Myocyte (in vitro differentiated cells): ENCODE results near the gene ZC3H18. TPM values are rescaled to one million over a fixed set of nuclear protein-coding genes. Genes with fewer than 3 reads are reported as not detected.
A peak's percentile ranks its signal among the peaks of the same experiment; 100 is the strongest.
"Not testable (repeated sequence)": the region's sequence is repeated elsewhere in the genome, so short reads cannot be mapped to it uniquely, and the experiment has no call there.

Source experiments
- DNase-seq: peaks from one replicate; pipeline ENCODE4 v3.0.0-alpha.2; 2012; ENCODE audit warnings: low read depth
- total RNA-seq: library from RNA; depleted of rRNA; stranded (reverse); fragments of >200 nt; gene quantifications from 2 replicates; pipeline ENCODE4 v1.2.3, GENCODE V29; 2014

The ZC3H18 gene
- total RNA-seq, 1 donor from 2014 or later, result 13.4 TPM

- DNase-seq, result no peak
Observed at GRCh38 chr16:88651989-88652761, 82.0 kb downstream of the ZC3H18 start.

- no peak for DNase-seq
Observed at GRCh38 chr16:88652762-88653063, 82.5 kb downstream of the ZC3H18 start.

- no peak for DNase-seq
Observed at GRCh38 chr16:88653101-88653500, 82.9 kb downstream of the ZC3H18 start.

- DNase-seq, result no peak
Observed at GRCh38 chr16:88653596-88654362, 83.6 kb downstream of the ZC3H18 start.

- DNase-seq, result no peak
Observed at GRCh38 chr16:88654363-88655052, 84.3 kb downstream of the ZC3H18 start.

GRCh38 chr16:88655053-88655732, 85.0 kb downstream of the ZC3H18 start:
- no peak for DNase-seq

- DNase-seq, result no peak
Observed at GRCh38 chr16:88655733-88656281, 85.6 kb downstream of the ZC3H18 start.

- no peak for DNase-seq
Observed at GRCh38 chr16:88656291-88656980, 86.2 kb downstream of the ZC3H18 start.

- DNase-seq, result no peak
Observed at GRCh38 chr16:88657371-88657770, 87.2 kb downstream of the ZC3H18 start.

GRCh38 chr16:88658714-88659113, 88.5 kb downstream of the ZC3H18 start:
- DNase-seq, result no peak

- no peak for DNase-seq
Observed at GRCh38 chr16:88659160-88659559, 89.0 kb downstream of the ZC3H18 start.

GRCh38 chr16:88661468-88661867, 91.3 kb downstream of the ZC3H18 start:
- no peak for DNase-seq

GRCh38 chr16:88662222-88662842, 92.1 kb downstream of the ZC3H18 start:
- no peak for DNase-seq

GRCh38 chr16:88662843-88663606, 92.8 kb downstream of the ZC3H18 start, which contains the start of gene MVD:
TSS of gene MVD (minus strand) at chr16:88663091. CDS start at chr16:88663080, 11 bp downstream.
- DNase-seq, result peak; percentile 98

- no peak for DNase-seq
Observed at GRCh38 chr16:88665148-88665547, 94.9 kb downstream of the ZC3H18 start.

GRCh38 chr16:88665570-88665969, 95.4 kb downstream of the ZC3H18 start:
- DNase-seq, result no peak

- no peak for DNase-seq
Observed at GRCh38 chr16:88667461-88667860, 97.3 kb downstream of the ZC3H18 start.

GRCh38 chr16:88669493-88669892, 99.3 kb downstream of the ZC3H18 start:
- DNase-seq, result not testable (repeated sequence)

- DNase-seq, result no peak
Observed at GRCh38 chr16:88669980-88670379, 99.8 kb downstream of the ZC3H18 start.
